Activated T-helper 1 cell treated with Interleukin-2 at 50 U/mL for 16 hours (primary cell): ENCODE data around the gene PDE5A.
A peak's percentile ranks its signal among the peaks of the same experiment; 100 is the strongest.
"Not testable (repeated sequence)": the region's sequence is repeated elsewhere in the genome, so short reads cannot be mapped to it uniquely, and the experiment has no call there.

Source experiments
- DNase-seq: peaks from one replicate; pipeline ENCODE4 v3.0.0-alpha.2; 2020; ENCODE audit warnings: low read depth

The PDE5A gene

DNA sequence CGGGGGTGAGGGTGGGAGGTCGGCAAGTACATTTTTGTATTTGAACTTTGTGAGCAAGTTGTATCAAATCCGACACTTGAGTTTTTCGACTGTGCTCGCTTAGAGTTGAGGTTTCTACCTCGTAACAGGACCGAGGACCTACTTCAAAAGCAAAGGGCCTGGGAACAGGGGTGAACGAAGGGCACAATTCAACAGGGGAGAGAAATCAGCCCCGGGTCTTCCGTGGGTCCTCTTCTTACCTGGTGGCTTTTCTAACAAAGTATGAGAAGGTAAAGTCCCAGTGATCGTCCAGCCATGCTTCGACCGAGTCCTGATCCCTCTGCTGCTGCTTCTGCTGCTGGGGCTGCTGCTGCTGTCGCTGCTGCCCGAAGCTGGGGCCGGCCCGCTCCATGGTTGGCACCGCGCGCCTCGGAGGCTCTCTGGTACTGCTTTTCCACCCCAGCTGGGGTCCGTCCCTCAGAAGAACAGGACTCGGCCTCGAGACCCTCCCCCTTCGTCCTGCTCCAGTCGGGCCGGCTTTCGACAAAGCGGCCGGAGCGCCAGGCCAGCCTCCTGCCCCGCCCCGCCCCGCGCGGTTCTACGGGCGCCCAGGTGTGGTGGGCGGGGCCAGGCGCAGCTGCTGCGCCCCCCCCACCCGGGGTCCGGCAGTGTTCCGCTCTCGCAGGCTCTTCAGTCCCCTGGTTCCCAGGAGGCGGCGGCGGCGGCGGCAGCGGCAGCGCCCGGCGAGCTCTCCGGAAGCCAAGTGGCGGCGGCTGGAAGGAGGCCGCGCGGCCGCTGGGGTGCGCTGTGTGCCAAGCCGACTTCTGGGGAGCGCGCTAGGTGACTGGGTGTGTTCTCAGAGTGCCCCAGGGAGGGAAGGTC lies at the start of gene PDE5A:
TSS of gene PDE5A (minus strand) at position 524 of the 861 bp plus-strand sequence. CDS start at position 391, 133 bp downstream.
- DNase-seq = peak; percentile 65

DNA sequence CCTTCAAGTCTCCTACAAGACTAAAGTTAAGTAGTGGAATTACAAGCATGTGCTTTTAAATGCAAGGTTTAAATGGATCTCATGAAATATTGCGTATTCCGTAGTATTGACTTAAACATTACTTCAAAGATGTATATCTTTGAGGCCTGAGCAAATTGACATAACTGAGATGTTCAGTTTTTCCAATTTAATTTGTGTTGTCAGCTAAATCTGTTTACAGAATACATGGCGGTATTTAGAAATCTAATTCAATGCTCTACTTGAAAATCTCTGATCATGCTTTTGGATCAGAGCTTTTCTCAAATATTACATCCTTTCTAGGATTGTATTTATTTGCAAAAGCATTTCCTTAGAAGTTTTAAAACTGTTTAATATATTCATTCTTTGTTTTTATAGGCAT lies 47.5 kb upstream of the PDE5A start:
- DNase-seq = no peak

DNA sequence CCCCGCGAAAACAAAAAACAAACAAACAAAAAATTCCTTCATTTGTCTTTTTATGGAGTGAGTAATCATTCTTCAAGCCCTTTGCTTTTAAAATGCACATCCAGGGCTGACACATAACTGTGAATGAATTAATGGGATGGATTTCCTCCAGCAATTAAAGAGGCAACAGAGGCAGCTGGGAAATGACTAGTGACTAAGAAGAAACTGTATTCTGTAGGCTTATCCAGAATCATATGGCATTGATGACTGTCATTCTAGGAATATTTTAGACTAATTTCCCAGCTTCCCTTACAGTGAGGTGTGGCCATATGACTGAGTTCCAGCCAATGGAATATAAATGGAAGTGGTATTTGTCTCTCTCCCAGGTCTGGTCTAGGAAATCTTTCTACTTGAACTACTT lies 46.8 kb upstream of the PDE5A start:
- no peak for DNase-seq

DNA sequence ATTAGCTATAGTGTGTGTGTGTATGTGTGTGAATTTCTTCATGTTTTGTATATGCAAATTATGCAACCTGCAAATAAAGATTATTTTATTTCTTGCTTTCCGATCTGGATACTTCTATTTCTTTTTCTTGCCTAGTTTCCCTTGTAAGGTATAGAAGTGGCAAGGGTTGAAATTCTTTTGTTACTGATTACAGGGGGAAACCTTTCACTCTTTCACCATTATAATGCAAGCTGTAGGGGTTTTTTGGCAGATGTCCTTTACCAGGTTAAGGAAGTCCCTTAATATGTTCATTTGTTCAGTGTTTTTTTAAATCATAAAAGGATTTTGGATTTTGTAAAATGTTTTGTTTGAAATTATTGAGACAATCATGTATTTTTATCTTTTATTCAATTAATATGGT lies 44.3 kb upstream of the PDE5A start:
- DNase-seq = no peak

DNA sequence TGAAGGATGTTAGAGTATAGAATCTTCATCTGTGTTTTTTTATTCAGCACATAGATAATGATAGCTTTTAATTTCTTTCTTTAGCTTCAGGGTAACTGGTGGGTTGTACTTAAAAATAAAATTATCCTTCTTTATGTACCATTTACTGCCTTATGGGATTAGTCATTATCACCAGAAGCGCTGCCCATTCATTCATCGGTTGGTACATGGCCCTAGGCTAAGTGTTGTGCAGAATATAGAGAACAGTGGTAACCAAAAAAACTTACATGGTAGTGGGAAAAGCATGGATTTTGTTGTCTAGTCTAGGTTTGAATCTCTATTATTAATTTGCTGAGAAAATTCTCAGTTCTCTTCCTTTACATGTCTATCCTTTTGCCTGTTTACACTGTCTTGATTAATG lies 43.5 kb upstream of the PDE5A start:
- no peak for DNase-seq

DNA sequence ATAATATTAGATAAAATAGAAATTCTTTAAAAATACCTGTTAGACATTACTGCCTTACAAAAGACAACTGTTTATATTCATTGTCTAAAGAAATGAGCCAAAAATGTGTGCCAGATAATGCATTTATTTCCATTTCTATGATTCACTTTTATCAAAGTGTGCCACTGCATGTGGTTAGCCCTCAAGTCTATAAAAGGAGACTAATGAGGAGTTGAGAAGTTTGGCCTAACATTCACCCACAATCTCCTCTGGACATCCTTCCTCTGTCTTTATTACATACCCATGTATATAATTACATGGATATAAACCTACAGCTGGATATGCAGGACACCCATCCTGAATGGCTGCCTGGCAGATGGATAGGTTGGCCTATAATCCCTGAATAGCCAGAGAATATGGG lies 42.6 kb upstream of the PDE5A start:
- DNase-seq = no peak

DNA sequence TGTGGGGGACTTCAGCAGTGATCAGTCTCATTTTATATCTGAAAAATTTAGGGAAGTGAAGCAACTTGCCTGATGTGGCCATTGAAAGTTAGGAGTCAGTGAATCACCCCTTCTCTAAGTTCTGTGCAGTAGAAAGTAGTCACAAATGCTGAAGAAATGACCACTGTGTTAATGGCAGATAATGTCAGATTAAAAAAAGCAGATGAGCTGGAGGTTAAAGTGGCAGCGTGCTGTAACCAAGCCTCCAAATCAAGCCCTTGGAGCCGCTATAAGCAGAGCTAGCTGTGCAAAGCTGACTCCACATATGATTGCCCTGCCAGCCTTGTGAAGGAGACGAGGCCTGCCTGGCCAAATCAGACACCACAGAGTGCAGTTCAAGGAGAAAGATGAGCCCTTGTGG lies 39.2 kb upstream of the PDE5A start:
- DNase-seq = no peak

DNA sequence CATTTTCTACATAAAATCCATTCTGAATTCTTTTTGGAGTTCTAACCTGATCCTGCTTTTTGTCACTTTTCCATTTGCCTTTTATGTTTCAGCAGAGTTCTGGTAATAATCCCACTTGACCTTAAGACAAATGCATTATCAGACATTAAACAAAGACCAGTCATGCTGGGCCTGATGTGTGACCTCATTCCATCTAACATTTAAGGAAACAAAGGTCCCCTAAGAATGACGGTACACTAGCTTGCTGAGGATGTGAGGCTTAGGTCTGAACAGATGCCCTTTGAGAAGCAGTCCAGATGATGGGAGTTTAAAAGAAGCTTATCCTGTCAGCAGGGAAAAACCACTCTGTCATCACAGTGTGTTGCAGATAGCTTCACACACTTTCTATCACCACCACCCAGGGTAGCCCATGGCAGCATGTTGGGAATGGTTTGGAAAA lies 38.1 kb upstream of the PDE5A start:
- DNase-seq = no peak

DNA sequence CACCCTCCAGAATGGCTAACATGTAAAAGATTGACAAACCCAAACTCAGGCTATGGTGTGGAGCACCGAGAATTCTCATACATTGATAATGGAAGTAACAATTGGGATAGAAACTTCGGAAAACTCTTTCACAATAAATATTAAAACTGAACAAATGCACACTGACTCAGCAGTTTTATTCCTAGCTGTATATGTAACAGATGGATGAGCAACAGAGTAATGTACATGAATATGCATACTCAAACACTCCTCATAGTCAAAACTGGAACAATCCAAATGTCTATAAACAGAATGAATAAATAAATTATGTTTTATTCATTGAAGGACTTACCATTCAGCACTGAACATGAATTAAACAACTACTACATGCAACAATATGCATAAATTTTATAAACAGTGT lies 37.1 kb upstream of the PDE5A start:
- DNase-seq = no peak

DNA sequence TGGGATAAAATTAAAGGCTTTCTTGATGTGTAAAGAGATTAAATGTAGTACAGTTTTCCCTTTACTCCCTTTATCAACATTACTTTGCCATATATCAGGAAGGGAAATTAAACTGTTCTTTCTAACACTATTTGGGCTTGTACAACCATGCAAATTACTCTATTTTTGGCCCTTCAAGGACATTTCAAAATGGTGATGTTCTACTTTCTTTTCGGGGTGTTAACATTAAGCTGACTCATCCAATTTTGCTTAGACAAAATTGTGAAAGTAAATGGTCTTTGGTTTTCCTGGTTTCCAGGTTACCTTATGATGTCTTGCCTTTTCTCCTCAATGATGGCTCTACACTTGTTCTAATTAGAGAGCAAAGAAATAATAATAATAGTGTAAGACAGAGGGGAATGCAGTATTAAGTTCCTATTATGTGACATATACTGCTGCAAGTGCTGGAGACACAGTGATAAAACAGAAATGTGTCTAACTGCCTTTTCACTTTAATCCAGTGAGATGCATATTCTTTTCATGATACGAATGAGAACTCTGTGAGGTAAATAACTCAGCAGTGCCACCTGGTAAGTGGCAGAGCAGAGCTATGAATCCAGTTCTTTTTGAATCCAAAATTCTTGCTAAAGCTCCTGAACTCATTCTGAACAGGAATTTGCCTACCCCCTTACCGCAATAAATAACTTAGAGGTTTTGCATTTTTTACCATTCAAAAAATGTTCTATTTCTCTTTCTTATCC lies 35.7 kb upstream of the PDE5A start:
- DNase-seq = no peak

DNA sequence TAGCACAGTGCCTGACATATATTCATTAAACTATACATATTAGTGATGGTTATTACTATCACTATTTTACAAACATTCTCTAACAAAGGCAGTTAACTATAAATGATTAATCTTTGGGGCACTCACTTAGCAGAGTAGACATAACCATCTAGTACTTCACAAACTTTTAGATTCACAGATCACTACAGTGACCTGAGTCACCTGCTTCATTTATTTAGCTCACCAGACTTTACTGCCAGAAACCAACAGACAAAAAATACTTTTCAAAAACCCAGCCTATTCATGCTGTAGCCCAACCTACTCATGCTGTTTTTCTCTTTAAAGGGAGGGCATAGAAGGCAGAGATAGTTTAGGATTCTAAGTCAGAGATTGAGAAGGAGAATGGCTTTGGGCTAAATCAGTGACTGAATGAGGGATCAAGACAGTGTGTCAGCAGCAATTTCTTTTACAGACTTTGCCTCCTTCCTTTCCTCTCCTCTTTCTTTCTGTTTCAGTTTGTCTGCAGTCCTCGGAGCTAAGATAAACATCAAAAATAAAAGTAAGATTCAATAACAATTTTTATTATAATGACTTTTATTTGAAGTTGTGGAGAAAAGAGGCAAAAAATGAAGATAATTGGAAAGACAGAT lies 34.7 kb upstream of the PDE5A start:
- DNase-seq = no peak

DNA sequence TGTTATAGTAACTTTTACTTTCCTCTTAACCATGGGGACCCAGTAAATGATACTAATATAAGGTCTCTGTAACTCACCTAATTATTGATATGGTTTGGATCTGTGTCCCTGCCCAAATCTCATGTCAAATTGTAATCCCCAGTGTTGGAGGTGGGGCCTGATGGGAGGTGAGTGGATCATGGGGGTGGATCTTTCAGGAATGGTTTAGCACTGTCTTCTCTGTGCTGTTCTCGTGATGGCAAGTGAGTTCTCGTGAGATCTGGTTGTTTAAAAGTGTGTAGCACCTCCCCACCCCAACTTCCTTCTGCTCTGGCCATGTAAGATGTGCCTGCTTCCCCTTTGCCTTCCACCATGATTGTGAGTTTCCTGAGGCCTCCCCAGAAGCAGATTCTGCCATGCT lies 34.0 kb upstream of the PDE5A start:
- DNase-seq = not testable (repeated sequence)

DNA sequence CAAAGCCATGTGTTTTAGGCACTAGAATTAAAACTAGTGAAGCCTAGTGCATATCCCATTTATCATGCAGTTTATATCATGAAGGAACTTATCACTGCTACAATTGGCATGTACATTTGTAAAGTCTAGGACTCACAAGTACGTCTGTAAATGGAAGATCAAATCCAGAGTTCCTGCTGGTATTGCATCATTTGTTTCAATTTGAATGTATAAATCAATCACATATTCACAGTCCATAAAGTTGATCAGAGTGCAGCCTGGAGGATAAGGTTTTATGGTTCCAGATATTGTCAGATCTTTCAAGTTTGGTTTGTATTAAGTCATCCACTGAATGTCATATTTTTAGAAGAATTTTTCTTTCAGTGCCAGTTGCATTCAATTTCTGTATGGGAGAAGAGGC lies 32.6 kb upstream of the PDE5A start:
- DNase-seq = no peak

DNA sequence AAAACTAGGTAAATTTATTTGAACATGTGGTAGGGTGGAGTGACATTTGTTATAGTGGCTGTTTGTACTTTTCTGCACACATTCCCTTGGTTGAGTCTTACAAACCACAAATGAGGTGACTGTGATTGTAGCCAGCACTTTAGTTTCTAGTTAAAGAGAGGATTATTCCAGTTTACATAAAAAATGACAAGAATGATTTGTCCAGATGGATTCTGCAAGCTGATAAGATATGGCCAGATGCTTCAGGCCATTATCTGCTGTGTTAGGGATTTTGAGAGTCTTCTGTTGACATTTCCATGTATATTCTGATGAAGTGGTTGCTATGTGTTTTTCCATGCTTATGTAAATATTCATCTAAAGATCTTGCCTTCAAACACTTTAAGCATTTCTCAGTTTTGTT lies 31.0 kb upstream of the PDE5A start:
- DNase-seq = no peak

DNA sequence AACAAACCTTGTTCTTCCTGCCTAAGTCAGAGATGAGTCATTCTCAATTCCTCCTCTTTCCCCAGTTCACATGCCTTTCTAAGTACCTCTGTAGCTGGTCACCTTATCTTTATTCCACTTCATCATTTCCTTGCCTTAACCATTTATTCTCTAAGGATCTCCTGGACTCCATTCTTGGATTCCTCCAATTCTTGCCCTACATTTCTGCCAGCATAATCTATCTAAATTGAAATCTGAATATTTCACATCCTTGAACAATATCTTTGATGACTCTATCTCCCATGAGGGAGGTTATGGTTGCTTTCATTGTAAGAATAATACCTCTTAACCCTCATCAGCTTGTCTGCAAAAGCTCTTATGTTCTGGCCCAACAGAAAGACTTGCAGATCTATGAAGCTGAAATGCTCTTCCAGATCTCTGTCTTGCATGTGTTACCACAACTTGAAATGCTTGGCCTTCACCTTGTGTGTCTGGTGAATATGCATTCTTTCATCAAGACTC lies 28.6 kb upstream of the PDE5A start:
- no peak for DNase-seq

DNA sequence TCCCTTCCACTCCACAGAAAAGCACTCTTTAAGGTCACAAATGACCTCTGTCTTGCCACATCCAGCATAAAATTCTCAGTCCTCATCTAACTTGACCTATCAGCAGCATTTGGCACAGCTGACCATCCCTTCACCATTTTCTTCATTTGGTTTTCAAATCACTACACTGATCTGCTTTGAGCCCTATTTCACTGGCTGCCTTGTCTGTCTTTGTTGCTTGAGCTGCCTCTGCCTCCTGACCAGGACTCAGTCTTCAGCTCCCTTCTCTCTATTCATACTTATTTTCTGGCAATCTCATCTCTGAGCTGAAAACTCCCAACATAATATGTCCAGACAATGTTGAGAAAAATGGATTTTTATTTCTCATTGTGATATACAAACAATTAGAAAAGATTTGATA lies 27.7 kb upstream of the PDE5A start:
- no peak for DNase-seq

DNA sequence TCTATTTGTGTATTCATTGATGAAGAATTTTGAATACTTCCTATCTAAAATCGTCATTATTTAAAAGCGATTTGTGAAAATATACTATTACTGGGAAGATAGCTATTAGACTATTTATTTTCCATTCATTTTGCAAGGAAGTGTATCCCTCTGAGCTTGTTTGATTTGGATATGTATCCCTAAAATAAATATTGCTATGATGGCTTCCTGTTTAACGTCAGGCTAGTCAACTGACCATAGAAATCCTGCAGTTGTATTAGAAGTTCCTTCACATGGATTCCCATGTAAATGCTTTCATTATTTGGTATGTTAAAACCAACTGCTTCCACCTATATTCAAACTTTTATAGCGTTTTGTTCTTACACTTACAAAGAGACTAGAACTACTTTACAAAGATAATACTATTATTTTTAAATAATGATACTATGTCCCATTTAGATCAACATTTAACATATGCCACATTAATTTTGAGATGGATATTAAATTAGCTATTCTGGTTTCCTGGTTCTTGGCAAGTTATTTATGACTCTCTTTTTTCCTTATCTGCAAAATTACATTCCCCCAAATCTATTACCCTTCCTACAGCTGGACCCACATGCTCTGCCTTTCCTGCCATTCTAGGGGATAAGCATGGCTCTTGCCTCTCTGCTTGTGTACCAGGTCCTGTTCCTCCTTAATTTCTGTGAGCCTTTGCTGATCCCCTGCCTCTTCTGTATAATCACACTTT lies 26.7 kb upstream of the PDE5A start:
- no peak for DNase-seq

DNA sequence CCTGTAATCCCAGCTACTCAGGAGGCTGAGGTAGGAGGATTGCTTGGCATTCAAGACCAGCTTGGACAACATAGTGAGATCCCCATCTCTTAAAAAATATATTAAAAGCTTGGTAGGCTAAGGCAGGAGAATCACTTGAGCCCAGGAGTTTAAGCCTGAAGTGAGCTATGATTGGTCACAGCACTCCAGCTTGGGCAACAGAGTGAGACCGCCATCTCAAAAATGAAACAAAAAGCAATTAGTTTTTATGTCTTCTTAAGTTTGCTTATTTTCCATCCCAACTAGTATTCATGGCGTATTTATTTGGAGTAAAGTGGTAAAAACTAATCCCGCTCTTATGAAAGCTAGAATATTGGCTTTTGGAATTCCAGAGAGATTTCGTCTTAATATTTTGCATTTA lies 25.4 kb upstream of the PDE5A start:
- no peak for DNase-seq

DNA sequence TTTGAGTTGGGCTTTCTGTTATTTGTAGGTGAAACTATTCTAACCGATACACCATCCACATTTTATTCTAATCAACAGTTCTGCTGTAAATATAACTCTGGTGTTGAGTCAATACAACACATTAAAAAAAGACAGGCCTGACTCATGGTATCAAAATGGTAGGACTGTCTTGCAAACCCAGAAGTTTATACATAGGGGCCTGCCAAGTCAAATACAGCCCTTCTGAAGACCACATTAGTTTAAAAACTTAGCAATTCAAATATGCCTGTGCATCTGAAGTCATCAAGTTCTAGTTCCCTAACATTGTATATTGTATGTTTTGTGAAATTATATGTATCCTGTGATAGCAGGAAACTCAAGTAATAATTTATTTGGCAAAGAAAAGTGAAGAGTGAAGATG lies 24.4 kb upstream of the PDE5A start:
- DNase-seq = no peak

DNA sequence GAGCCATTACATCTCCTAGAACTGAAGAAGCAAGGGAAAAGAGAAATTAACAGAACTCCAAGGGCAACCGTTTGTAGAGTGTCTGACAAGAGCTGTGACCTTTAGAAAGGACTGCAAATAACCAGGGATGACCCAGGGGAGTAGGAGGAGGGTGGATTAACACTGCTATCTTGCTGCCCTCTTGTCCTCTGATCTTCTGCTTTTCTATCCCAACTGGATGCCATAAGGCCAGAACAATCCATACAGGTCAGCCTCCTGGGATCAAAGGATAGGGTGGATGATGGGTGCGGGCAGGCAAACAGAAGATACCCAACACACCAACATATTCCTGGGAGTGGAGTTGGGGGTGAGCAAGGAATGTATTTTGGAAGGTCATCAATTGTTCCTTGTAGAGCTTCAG lies 19.8 kb upstream of the PDE5A start:
- DNase-seq = no peak

DNA sequence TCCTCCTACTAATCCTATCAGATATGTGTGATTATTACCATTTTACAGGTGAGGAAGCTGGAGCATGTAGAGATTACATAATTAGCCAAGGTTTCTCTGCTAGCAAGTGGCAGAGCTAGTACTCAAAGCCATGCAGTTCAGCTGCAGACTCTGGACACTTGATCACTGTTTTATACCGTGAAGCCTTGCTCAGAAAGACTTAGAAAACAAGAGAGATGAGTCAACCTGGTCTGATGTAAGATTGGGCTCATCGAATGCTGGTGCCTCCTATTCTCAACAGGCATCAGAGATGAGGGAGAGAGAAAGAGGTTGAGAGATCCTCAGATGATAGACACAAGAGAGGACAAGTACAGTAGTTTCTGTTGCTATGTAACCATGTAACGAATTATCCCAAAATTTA lies 19.0 kb upstream of the PDE5A start:
- DNase-seq = no peak
